SU-DHL-6 (cell line): Measurements from ENCODE around the gene AMFR.

ENCODE experiments used
- EZH2phosphoT487 ChIP-seq: fragments of 200-600 bp; sonication (generic), shearing (Covaris generic); conservative IDR thresholded peaks from 2 replicates; pipeline ENCODE4 v1.6.1; 2018; ENCODE audit warnings: mild to moderate bottlenecking, antibody characterized with exemption, low read length, moderate library complexity, mixed read lengths
- TF ChIP-seq, protein P1 (sequence below): fragments of 200-600 bp; sonication (generic); IDR thresholded peaks from one replicate; pipeline ENCODE4 v1.5.1; 2017; ENCODE audit warnings: antibody characterized with exemption, mild to moderate bottlenecking, low read length, moderate library complexity; ENCODE audit not compliant: insufficient read depth, poor library complexity, severe bottlenecking

GRCh38 chr16:56425439-56425832 is at the start of gene AMFR:
- TF ChIP-seq EZH2phosphoT487, result no peak
- TF ChIP-seq, protein P1, sequence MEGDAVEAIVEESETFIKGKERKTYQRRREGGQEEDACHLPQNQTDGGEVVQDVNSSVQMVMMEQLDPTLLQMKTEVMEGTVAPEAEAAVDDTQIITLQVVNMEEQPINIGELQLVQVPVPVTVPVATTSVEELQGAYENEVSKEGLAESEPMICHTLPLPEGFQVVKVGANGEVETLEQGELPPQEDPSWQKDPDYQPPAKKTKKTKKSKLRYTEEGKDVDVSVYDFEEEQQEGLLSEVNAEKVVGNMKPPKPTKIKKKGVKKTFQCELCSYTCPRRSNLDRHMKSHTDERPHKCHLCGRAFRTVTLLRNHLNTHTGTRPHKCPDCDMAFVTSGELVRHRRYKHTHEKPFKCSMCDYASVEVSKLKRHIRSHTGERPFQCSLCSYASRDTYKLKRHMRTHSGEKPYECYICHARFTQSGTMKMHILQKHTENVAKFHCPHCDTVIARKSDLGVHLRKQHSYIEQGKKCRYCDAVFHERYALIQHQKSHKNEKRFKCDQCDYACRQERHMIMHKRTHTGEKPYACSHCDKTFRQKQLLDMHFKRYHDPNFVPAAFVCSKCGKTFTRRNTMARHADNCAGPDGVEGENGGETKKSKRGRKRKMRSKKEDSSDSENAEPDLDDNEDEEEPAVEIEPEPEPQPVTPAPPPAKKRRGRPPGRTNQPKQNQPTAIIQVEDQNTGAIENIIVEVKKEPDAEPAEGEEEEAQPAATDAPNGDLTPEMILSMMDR, result no peak
